Natural killer cell (primary cell): ENCODE data around the gene MAP1LC3B. TPM values are rescaled to one million over a fixed set of nuclear protein-coding genes. Genes with fewer than 3 reads are reported as not detected.

Source experiments
- ATAC-seq, 3 donors: fragments of 150-1000 bp in 2 of 3; fragments of 200-7000 bp in 1 of 3; cut with Tn5 transposase; 1 replicate in 1 of 3; 2 replicates in 2 of 3; pipeline ENCODE4 v1.10.0; 2021; ENCODE audit warnings: mild to moderate bottlenecking in 2 of 3, moderate library complexity in 2 of 3
- DNase-seq, 2 donors: peaks; one replicate each; pipeline versions ENCODE4 v3.0.0 to v3.0.0-alpha.2; 2013 to 2021; ENCODE audit warnings: mixed read lengths in 1 of 2
- H3K27ac ChIP-seq: one replicate; pipeline ENCODE4 v1.5.1; 2013; ENCODE audit warnings: mild to moderate bottlenecking, low read length
- H3K27me3 ChIP-seq: one replicate; pipeline ENCODE4 v1.6.1; 2013; ENCODE audit warnings: low read length; ENCODE audit not compliant: control insufficient read depth, insufficient read depth
- H3K36me3 ChIP-seq: one replicate; pipeline ENCODE4 v1.6.1; 2013; ENCODE audit warnings: low read length; ENCODE audit not compliant: control insufficient read depth, insufficient read depth
- H3K4me1 ChIP-seq: one replicate; pipeline ENCODE4 v1.6.1; 2013; ENCODE audit warnings: low read length; ENCODE audit not compliant: control insufficient read depth, insufficient read depth
- H3K4me3 ChIP-seq: one replicate; pipeline ENCODE4 v1.5.1; 2013; ENCODE audit warnings: low read length
- H3K9me3 ChIP-seq: one replicate; pipeline ENCODE4 v1.6.1; 2013; ENCODE audit warnings: low read length; ENCODE audit not compliant: control insufficient read depth, insufficient read depth
- H3K27ac Mint-ChIP-seq, 2 donors: one replicate each; pipeline ENCODE4 v1.8.0; 2022; ENCODE audit warnings: mild to moderate bottlenecking in 2 of 2, mixed read lengths in 2 of 2, moderate library complexity in 1 of 2
- H3K27me3 Mint-ChIP-seq, 2 donors: one replicate each; pipeline ENCODE4 v1.8.0; 2022; ENCODE audit warnings: low read depth in 2 of 2, mixed read lengths in 2 of 2
- H3K36me3 Mint-ChIP-seq: one replicate; pipeline ENCODE4 v1.8.0; 2022; ENCODE audit warnings: mixed read lengths
- H3K4me1 Mint-ChIP-seq, 2 donors: one replicate each; pipeline ENCODE4 v1.8.0; 2022; ENCODE audit warnings: mixed read lengths in 2 of 2
- H3K4me3 Mint-ChIP-seq: one replicate; pipeline ENCODE4 v1.8.0; 2022; ENCODE audit warnings: mild to moderate bottlenecking, moderate library complexity, mixed read lengths
- H3K9me3 Mint-ChIP-seq, 2 donors: one replicate each; pipeline ENCODE4 v1.8.0; 2022; ENCODE audit warnings: mixed read lengths in 2 of 2
- CTCF ChIP-seq: fragments of 200-600 bp; IDR thresholded peaks from one replicate; pipeline ENCODE4 v1.8.0; 2022; ENCODE audit warnings: antibody characterized with exemption
- WGBS: methylation state at CpG from one replicate; pipeline ENCODE4 v1.1.7; 2013; ENCODE audit warnings: missing lambda C conversion rate; ENCODE audit not compliant: insufficient coverage; 5-methylcytosine and 5-hydroxymethylcytosine counted together
- intact Hi-C: fragments of 100-400 bp; cut with micrococcal nuclease; formaldehyde crosslinking; loops from one replicate; pipeline ENCODE4 v1.14.2; 2022
- total RNA-seq, 4 donors: library from RNA; stranded (reverse); fragments of 120-200 nt in 1 of 4; gene quantifications; one replicate each; pipeline versions ENCODE4 v1.2.3 to v1.2.4, GENCODE V29; 2013 to 2022

Gene MAP1LC3B
- total RNA-seq, 3 donors from 2014 or later (not counting 1 experiment from before 2014, with no cell fraction given) = 171 to 220 (median 172) TPM

GRCh38 chr16:87435372-87436224 lies 43.5 kb downstream of the MAP1LC3B start:
- peak in 1 of 2 donors; percentile 27 for DNase-seq
- peak in 1 of 3 donors; percentile 28 for ATAC-seq
- Mint-ChIP-seq H3K9me3 (no peaks in the 10 kb centered on the region), H3K27me3 (no peaks in the 10 kb centered on the region), H3K4me1 (peaks cover 16 to 26% of the 10 kb centered on the region in 2 donors), H3K4me3 (peak overlapping the region; percentile 13), H3K27ac (no peak overlapping the region), H3K36me3 (no peaks in the 10 kb centered on the region)
- intact Hi-C loops = no loop called here
- H3K4me3 ChIP-seq = no peak overlapping the region
- 37% methylated on average over 23 of the region's 23 CpGs for WGBS
- H3K4me1 ChIP-seq = peaks cover 21% of the 10 kb centered on the region
- H3K9me3 ChIP-seq = no peaks in the 10 kb centered on the region
- peaks cover 2% of the 10 kb centered on the region for H3K36me3 ChIP-seq
- H3K27me3 ChIP-seq = no peaks in the 10 kb centered on the region
- no peak for TF ChIP-seq CTCF
- no peak overlapping the region for H3K27ac ChIP-seq

GRCh38 chr16:87436225-87437172 lies 44.4 kb downstream of the MAP1LC3B start:
- peaks cover 16 to 26% of the 10 kb centered on the region in 2 donors for H3K4me1 Mint-ChIP-seq
- peak overlapping the region; percentile 15 for H3K4me3 Mint-ChIP-seq
- 58% methylated on average over 28 of the region's 29 CpGs for WGBS
- H3K27ac Mint-ChIP-seq = peak overlapping the region in 1 of 2 donors; percentile 26
- H3K36me3 Mint-ChIP-seq = no peaks in the 10 kb centered on the region
- H3K9me3 ChIP-seq = no peaks in the 10 kb centered on the region
- intact Hi-C loops = no loop called here
- DNase-seq (peak in 1 of 2 donors; percentile 25), ATAC-seq (peak in 1 of 3 donors; percentile 58)
- H3K27ac ChIP-seq = no peak overlapping the region
- no peak for TF ChIP-seq CTCF
- peaks cover 2% of the 10 kb centered on the region for H3K36me3 ChIP-seq
- no peaks in the 10 kb centered on the region for H3K9me3 Mint-ChIP-seq
- no peaks in the 10 kb centered on the region for H3K27me3 ChIP-seq
- no peaks in the 10 kb centered on the region for H3K27me3 Mint-ChIP-seq
- peaks cover 21% of the 10 kb centered on the region for H3K4me1 ChIP-seq
- H3K4me3 ChIP-seq = no peak overlapping the region

GRCh38 chr16:87437327-87437726 lies 45.2 kb downstream of the MAP1LC3B start:
- no peak overlapping the region for H3K4me3 Mint-ChIP-seq
- Histone ChIP-seq H3K36me3 (no peaks in the 10 kb centered on the region), H3K27ac (no peak overlapping the region), H3K9me3 (no peaks in the 10 kb centered on the region), H3K4me1 (peaks cover 21% of the 10 kb centered on the region), H3K4me3 (no peak overlapping the region), H3K27me3 (no peaks in the 10 kb centered on the region)
- no peak overlapping the region for H3K27ac Mint-ChIP-seq
- no peaks in the 10 kb centered on the region for H3K27me3 Mint-ChIP-seq
- 97% methylated on average over 14 of the region's 14 CpGs for WGBS
- peaks cover 16 to 26% of the 10 kb centered on the region in 2 donors for H3K4me1 Mint-ChIP-seq
- H3K9me3 Mint-ChIP-seq = no peaks in the 10 kb centered on the region
- ATAC-seq = no peak
- intact Hi-C loops = no loop called here
- no peaks in the 10 kb centered on the region for H3K36me3 Mint-ChIP-seq
- DNase-seq = no peak
- TF ChIP-seq CTCF = no peak
